ENCODE measurements around the gene CHN1. TPM values are rescaled to one million over a fixed set of nuclear protein-coding genes. Genes with fewer than 3 reads are reported as not detected.

CHN1 gene
- total RNA-seq, 1 donor from 2014 or later = 30.6 TPM

DNA sequence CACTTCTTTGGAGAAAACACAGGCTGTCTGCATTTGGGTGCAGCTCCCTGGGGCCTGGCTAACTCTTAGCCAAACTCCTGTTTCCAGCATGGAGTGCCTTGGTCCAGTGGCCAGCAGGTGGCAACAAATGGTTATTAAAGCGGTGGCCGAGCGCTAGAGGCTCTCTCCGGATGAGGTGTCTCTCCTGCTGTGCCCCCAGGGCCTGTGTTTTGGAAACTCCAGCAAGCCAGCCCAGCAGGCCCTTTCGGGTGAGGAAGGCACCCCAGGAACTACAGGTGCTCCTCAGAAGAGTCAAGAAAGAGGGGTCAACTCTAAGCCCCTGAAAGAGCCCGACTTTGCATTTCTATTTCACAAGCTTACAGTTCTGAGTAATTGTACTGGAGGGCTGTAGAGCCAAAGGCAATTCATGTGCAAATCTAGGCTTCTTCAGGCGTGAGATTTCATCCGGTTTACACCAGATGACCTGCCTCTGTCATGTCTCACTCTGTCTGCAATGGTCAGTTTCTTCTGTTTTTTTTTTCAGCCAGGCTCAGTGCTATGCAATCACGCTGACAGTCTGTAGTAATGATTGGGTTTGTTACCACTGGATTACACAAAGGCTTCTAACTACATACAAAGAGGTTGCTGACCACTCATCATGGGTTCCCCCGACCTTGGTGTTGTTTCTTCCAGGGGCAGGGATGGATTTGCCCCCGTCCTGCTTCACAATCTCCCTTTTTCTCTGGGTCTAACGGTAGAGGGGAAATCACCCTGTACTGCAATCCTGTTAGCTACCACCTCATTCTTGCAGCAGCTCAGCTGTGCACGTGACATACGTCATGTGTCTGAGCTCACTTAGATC, 233.3 kb downstream of the CHN1 start:
- no peak overlapping the region for H3K4me3 ChIP-seq
- no peaks in the 10 kb centered on the region for H3K9me3 ChIP-seq

DNA sequence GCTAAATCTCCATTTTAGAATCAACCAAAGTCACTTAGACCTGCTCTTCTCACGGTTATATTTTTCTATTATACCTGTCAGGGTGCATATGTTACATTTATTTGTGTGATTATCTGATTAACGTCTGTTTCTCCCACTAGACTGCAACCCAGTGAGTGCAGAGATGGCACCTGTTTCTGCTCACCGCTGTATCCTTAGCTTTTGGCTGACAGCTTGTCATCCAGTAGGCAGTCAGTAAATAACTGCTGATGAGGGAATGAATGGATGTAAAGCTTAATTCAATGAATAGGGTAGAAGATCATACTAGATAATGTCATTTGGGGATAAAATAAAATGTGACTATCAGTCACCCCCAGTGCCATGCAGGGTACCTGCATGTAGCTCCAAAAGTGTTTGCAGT, 234.0 kb downstream of the CHN1 start:
- TF ChIP-seq, protein P1, sequence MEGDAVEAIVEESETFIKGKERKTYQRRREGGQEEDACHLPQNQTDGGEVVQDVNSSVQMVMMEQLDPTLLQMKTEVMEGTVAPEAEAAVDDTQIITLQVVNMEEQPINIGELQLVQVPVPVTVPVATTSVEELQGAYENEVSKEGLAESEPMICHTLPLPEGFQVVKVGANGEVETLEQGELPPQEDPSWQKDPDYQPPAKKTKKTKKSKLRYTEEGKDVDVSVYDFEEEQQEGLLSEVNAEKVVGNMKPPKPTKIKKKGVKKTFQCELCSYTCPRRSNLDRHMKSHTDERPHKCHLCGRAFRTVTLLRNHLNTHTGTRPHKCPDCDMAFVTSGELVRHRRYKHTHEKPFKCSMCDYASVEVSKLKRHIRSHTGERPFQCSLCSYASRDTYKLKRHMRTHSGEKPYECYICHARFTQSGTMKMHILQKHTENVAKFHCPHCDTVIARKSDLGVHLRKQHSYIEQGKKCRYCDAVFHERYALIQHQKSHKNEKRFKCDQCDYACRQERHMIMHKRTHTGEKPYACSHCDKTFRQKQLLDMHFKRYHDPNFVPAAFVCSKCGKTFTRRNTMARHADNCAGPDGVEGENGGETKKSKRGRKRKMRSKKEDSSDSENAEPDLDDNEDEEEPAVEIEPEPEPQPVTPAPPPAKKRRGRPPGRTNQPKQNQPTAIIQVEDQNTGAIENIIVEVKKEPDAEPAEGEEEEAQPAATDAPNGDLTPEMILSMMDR (IDR thresholded peaks at IDR 0.05) = no peak
- no peak overlapping the region for H3K27ac ChIP-seq
- no peaks in the 10 kb centered on the region for H3K27me3 ChIP-seq
- peaks cover 4% of the 10 kb centered on the region for H3K4me1 ChIP-seq
- intact Hi-C loops (cut with DNase I) = loop anchor here (10.0 kb wide), 1 partner anchor 214 kb away; no protein-coding TSS in a partner anchor
- H3K36me3 ChIP-seq = no peaks in the 10 kb centered on the region
- ATAC-seq = no peak
- H3K4me3 ChIP-seq = no peak overlapping the region
- no peak for DNase-seq
- H3K9me3 ChIP-seq = no peaks in the 10 kb centered on the region

More for the DNA sequence above, 233.3 kb downstream of the CHN1 start:
- intact Hi-C loops (cut with DNase I) = loop anchor here (10.0 kb wide), 1 partner anchor 213 kb away; no protein-coding TSS in a partner anchor
- H3K27ac ChIP-seq = peak overlapping the region; percentile 38
- peak; percentile 92 for ATAC-seq
- peaks cover 4% of the 10 kb centered on the region for H3K4me1 ChIP-seq
- peak; percentile 82 for DNase-seq
- no peaks in the 10 kb centered on the region for H3K36me3 ChIP-seq
- H3K27me3 ChIP-seq = no peaks in the 10 kb centered on the region
- TF ChIP-seq, protein P1 (IDR thresholded peaks at IDR 0.05) = peak; percentile 81

DNA sequence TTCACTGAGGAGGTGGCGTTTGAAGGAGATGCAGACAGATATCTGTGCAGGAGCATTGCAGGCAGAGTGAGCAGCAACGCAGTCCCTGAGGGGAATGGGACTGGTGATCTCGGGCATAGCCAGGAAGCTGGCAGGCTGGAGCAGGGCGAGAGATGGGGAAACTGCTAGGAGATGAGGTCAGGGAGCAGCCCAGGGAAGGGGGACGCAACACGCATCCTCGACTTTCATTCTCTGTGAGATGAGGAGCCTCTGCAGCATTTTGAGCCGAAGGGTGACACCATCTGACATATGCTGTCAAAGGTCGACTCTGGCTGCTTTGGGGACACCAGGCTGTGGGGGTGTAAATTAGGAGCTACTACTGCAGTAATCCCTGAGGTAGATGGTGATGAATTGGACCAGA, 236.6 kb downstream of the CHN1 start:
- Histone ChIP-seq H3K4me1 (peaks cover 4% of the 10 kb centered on the region), H3K27me3 (no peaks in the 10 kb centered on the region), H3K4me3 (no peak overlapping the region), H3K9me3 (no peaks in the 10 kb centered on the region), H3K36me3 (no peaks in the 10 kb centered on the region), H3K27ac (no peak overlapping the region)
- no peak for ATAC-seq
- TF ChIP-seq, protein P1 (IDR thresholded peaks at IDR 0.05) = no peak
- intact Hi-C loops (cut with DNase I) = no loop called here
- no peak for DNase-seq

DNA sequence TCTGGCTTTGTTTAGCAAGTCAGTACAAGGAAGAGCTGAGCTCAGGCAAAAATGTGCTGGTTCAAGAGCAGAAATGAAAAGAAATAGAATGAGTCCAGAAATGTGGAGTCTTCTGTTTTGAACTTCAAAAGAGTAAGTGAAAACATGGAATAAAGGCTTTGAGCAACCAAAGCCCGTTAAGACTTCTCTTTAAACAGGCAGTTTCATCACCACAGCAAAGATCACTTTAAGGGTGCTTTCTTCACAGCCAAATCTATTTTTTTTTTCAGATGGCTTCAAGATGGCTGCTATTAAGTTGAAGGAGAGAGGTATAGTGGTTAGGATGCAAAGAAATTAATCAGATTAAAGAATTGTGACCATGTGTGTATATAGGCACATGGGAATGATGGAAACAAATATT, 238.9 kb downstream of the CHN1 start:
- Histone ChIP-seq H3K9me3 (no peaks in the 10 kb centered on the region), H3K27ac (no peak overlapping the region), H3K36me3 (no peaks in the 10 kb centered on the region), H3K4me3 (no peak overlapping the region), H3K27me3 (no peaks in the 10 kb centered on the region), H3K4me1 (no peaks in the 10 kb centered on the region)
- DNase-seq (no peak), ATAC-seq (no peak)
- TF ChIP-seq, protein P1 (IDR thresholded peaks at IDR 0.05) = no peak
- intact Hi-C loops (cut with DNase I) = no loop called here

DNA sequence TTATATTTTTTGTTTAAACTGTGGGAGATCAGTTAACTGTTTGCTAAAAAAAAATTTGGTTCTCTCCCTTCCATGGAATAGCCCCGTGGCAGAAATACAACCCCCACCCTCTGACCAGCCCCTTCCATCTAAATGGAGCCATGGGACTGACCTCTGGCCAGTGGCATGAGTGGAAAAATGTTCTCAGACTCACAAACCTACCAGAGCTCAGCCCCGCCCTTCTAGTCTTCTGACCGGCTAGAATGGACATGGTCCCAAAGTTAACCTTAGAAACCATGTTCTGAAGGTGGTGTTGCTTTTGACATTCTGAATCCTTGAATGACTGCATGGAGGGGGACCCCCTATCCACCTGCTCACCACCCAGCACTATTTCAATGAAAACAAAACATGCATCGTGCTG, 239.6 kb downstream of the CHN1 start:
- no peak overlapping the region for H3K4me3 ChIP-seq
- no peaks in the 10 kb centered on the region for H3K9me3 ChIP-seq
- H3K27ac ChIP-seq = no peak overlapping the region
- H3K36me3 ChIP-seq = no peaks in the 10 kb centered on the region
- H3K27me3 ChIP-seq = no peaks in the 10 kb centered on the region
- H3K4me1 ChIP-seq = no peaks in the 10 kb centered on the region
- DNase-seq (no peak), ATAC-seq (no peak)
- intact Hi-C loops (cut with DNase I) = no loop called here
- TF ChIP-seq, protein P1 (IDR thresholded peaks at IDR 0.05) = no peak
